HCT116 (cell line): Measurements from ENCODE around the gene ZMYND10. TPM values are rescaled to one million over a fixed set of nuclear protein-coding genes. Genes with fewer than 3 reads are reported as not detected.
"Not testable (repeated sequence)": the region's sequence is repeated elsewhere in the genome, so short reads cannot be mapped to it uniquely, and the experiment has no call there.

ENCODE experiments used
- ATAC-seq: fragments of 200-7000 bp; cut with Tn5 transposase; 2 replicates; pipeline ENCODE4 v1.9.1; 2020; ENCODE audit warnings: mild to moderate bottlenecking, moderate library complexity
- BruUV-seq: library from RNA; stranded (reverse); fragments of 400-500 nt; replicated peaks from 2 replicates; lab custom pipeline; 2021; lab: Mats Ljungman, UMichigan
- CTCF ChIA-PET: fragments of 300-600 bp; sonication (Branson Sonifier 250); formaldehyde crosslinking; loops from one replicate; lab custom pipeline; 2021; ENCODE audit warnings: antibody characterized with exemption; lab: Charles Lee
- POLR2A ChIA-PET: fragments of 300-600, 350-600 bp; sonication (Branson Sonifier 250); formaldehyde crosslinking; loops from one replicate; lab custom pipeline; 2021; ENCODE audit warnings: antibody characterized with exemption; lab: Charles Lee
- RAD21 ChIA-PET, 2 experiments: fragments of 300-600 bp; sonication (Branson Sonifier 250); formaldehyde crosslinking; loops; one replicate each; lab custom pipeline; 2023; ENCODE audit warnings: low total read pairs in 2 of 2; ENCODE audit not compliant: uncharacterized antibody in 2 of 2, unreplicated experiment in 2 of 2, low non-redundant PET in 1 of 2; lab: Charles Lee
- DNase-seq: peaks from one replicate; pipeline ENCODE4 v3.0.0-alpha.2; 2010; ENCODE audit warnings: low read depth, low spot score
- H2AFZ ChIP-seq: fragments of 200-600 bp; shearing (Covaris generic), sonication (generic); 2 replicates; pipeline ENCODE4 v1.6.1; 2017; ENCODE audit warnings: low read depth, mixed run types, mixed read lengths, antibody characterized with exemption, low read length; ENCODE audit not compliant: poor library complexity, severe bottlenecking
- H3K27ac ChIP-seq: 2 replicates; pipeline ENCODE4 v1.5.1; 2012; ENCODE audit warnings: low read depth, low read length
- H3K27me3 ChIP-seq: fragments of 200-600 bp; sonication (generic); 2 replicates; pipeline ENCODE4 v1.6.1; 2016; ENCODE audit warnings: mixed run types, low read length, mixed read lengths; ENCODE audit not compliant: insufficient read depth
- H3K36me3 ChIP-seq, 2 experiments: fragments of 200-500 bp in 1 of 2; fragments of 200-600 bp in 1 of 2; sonication (Bioruptor generic) in 1 of 2; sonication (generic) in 1 of 2; 2 replicates each; pipeline versions ENCODE4 v1.5.1 to v1.6.1; 2014 to 2016; ENCODE audit warnings: low read length in 2 of 2, inconsistent platforms in 1 of 2, mixed read lengths in 1 of 2, mixed run types in 1 of 2; ENCODE audit not compliant: insufficient read depth in 2 of 2, control insufficient read depth in 1 of 2
- H3K4me1 ChIP-seq, 2 experiments: fragments of 200-600 bp in 1 of 2; sonication (generic) in 1 of 2; 2 replicates each; pipeline versions ENCODE4 v1.5.1 to v1.6.1; 2012 to 2017; ENCODE audit warnings: low read length in 2 of 2, inconsistent platforms in 1 of 2, mild to moderate bottlenecking in 1 of 2, mixed read lengths in 1 of 2, mixed run types in 1 of 2, moderate library complexity in 1 of 2; ENCODE audit not compliant: insufficient read depth in 2 of 2, control insufficient read depth in 1 of 2
- H3K4me2 ChIP-seq: fragments of 200-600 bp; sonication (generic); 2 replicates; pipeline ENCODE4 v1.6.1; 2017; ENCODE audit warnings: mixed run types, low read length, mixed read lengths
- H3K4me3 ChIP-seq, 2 experiments: fragments of 200-600 bp in 1 of 2; sonication (generic) in 1 of 2; replicated peaks in 1 of 2; 2 replicates each; pipeline ENCODE4 v1.5.1; 2011 to 2016; ENCODE audit warnings: low read length in 2 of 2, control low read depth in 1 of 2, low read depth in 1 of 2, mild to moderate bottlenecking in 1 of 2, mixed read lengths in 1 of 2, mixed run types in 1 of 2
- H3K79me2 ChIP-seq: fragments of 200-600 bp; sonication (generic); 2 replicates; pipeline ENCODE4 v1.6.1; 2017; ENCODE audit warnings: mild to moderate bottlenecking, mixed run types, low read length, moderate library complexity, mixed read lengths; ENCODE audit not compliant: insufficient read depth
- H3K9ac ChIP-seq: fragments of 200-600 bp; sonication (generic); 2 replicates; pipeline ENCODE4 v1.6.1; 2016; ENCODE audit warnings: low read length, mixed read lengths
- H3K9me2 ChIP-seq: fragments of 200-600 bp; sonication (generic), shearing (Covaris generic); 2 replicates; pipeline ENCODE4 v1.6.1; 2017; ENCODE audit warnings: mixed run types, mild to moderate bottlenecking, moderate library complexity; ENCODE audit not compliant: insufficient read depth
- H3K9me3 ChIP-seq, 2 experiments: fragments of 200-500 bp in 1 of 2; fragments of 200-600 bp in 1 of 2; sonication (Bioruptor generic) in 1 of 2; sonication (generic) in 1 of 2; 2 replicates each; pipeline ENCODE4 v1.6.1; 2014 to 2017; ENCODE audit warnings: low read length in 2 of 2, mixed read lengths in 2 of 2, inconsistent platforms in 1 of 2, low read depth in 1 of 2, mild to moderate bottlenecking in 1 of 2, mixed run types in 1 of 2, moderate library complexity in 1 of 2; ENCODE audit not compliant: control insufficient read depth in 1 of 2, insufficient read depth in 1 of 2
- H4K20me1 ChIP-seq: fragments of 200-600 bp; sonication (generic), shearing (Covaris generic); 2 replicates; pipeline ENCODE4 v1.6.1; 2017; ENCODE audit warnings: mixed run types, mild to moderate bottlenecking, moderate library complexity; ENCODE audit not compliant: insufficient read depth
- CBX3 ChIP-seq: IDR thresholded peaks from 2 replicates; pipeline ENCODE4 v1.6.1; 2012; ENCODE audit warnings: low read depth
- RAD21 ChIP-seq: IDR thresholded peaks from 2 replicates; pipeline ENCODE4 v1.6.1; 2012; ENCODE audit warnings: low read depth, mild to moderate bottlenecking
- SIN3A ChIP-seq: IDR thresholded peaks from 2 replicates; pipeline ENCODE4 v1.6.1; 2012; ENCODE audit warnings: low read depth
- SRF ChIP-seq: IDR thresholded peaks from 2 replicates; pipeline ENCODE4 v1.6.1; 2012; ENCODE audit warnings: low read depth
- intact Hi-C: fragments of 100-400 bp; cut with micrococcal nuclease; formaldehyde crosslinking; loops from 2 replicates; pipeline ENCODE4 v1.10.0; 2022
- total RNA-seq: library from RNA; stranded (reverse); gene quantifications from one replicate; pipeline ENCODE4 v1.2.1, GENCODE V29; 2021; ENCODE audit not compliant: unreplicated experiment
- TF ChIP-seq, protein P1 (sequence below), 3 experiments: fragments of 200-600 bp in 1 of 3; sonication (generic) in 1 of 3; IDR thresholded peaks in 2 of 3; conservative IDR thresholded peaks in 1 of 3; 2 replicates each; pipeline ENCODE4 v1.5.1; 2012 to 2017; ENCODE audit warnings: low read depth in 2 of 3, low read length in 2 of 3, antibody characterized with exemption in 1 of 3, borderline replicate concordance in 1 of 3, control low read depth in 1 of 3, mild to moderate bottlenecking in 1 of 3, mixed read lengths in 1 of 3, mixed run types in 1 of 3, moderate library complexity in 1 of 3; ENCODE audit not compliant: insufficient read depth in 1 of 3

ZMYND10 gene
- total RNA-seq, 1 experiment from 2014 or later, result 3.3 TPM

DNA sequence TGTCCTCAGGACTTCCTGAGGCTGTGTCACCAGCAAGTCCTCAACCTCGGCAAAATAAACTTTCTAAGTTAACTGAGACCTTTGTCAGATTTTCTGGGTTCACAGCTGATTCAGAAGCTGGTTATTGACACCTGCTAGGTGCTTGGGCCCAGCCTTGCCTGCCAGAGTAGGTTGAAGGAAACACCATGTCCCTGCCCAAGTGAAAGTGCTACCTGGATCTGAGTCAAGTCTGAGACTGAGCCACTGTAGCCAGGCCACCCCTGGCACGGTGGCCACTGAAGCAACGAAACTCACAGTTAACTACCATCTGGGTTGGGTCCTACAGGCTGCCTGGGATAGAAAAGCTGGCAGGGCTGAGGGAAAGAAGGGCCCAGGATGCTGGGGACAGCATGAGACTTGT is 31.2 kb downstream of the ZMYND10 start:
- no peak for ATAC-seq
- Histone ChIP-seq H3K4me1 (peaks cover 55 to 74% of the 10 kb centered on the region in 2 experiments), H3K27me3 (no peaks in the 10 kb centered on the region), H3K4me2 (no peak overlapping the region), H3K79me2 (peaks cover 34% of the 10 kb centered on the region), H2AFZ (no peak overlapping the region)
- ChIA-PET RAD21 (no interaction called here), POLR2A (interaction anchor here (1.6 to 1.9 kb wide), 2 partner anchors 11 to 15 kb away, joined by 5 to 8 read pairs; partner anchors contain the start of genes HYAL1, HYAL3 and NAA80)
- TF ChIP-seq SRF (no peak), CBX3 (no peak), SIN3A (no peak), RAD21 (no peak)
- TF ChIP-seq, protein P1, sequence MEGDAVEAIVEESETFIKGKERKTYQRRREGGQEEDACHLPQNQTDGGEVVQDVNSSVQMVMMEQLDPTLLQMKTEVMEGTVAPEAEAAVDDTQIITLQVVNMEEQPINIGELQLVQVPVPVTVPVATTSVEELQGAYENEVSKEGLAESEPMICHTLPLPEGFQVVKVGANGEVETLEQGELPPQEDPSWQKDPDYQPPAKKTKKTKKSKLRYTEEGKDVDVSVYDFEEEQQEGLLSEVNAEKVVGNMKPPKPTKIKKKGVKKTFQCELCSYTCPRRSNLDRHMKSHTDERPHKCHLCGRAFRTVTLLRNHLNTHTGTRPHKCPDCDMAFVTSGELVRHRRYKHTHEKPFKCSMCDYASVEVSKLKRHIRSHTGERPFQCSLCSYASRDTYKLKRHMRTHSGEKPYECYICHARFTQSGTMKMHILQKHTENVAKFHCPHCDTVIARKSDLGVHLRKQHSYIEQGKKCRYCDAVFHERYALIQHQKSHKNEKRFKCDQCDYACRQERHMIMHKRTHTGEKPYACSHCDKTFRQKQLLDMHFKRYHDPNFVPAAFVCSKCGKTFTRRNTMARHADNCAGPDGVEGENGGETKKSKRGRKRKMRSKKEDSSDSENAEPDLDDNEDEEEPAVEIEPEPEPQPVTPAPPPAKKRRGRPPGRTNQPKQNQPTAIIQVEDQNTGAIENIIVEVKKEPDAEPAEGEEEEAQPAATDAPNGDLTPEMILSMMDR (IDR thresholded peaks at IDR 0.05 in 2 of 3, conservative IDR thresholded peaks at IDR 0.05 in 1 of 3; ENCODE audit: borderline replicate concordance in 1 of 3, insufficient read depth in 1 of 3, low read depth in 2 of 3, low read length in 2 of 3), result no peak
- TF ChIP-seq, all 23 proteins: peak for 0
- intact Hi-C loops, result no loop called here
- no TSS peak for BruUV-seq
- Histone ChIP-seq H3K36me3 (peaks cover 1 to 16% of the 10 kb centered on the region in 2 experiments; a peak in 1 of 4 replicates), H3K9me2 (no peaks in the 10 kb centered on the region), H3K4me3 (no peak overlapping the region), H3K9ac (no peak overlapping the region), H3K9me3 (no peaks in the 10 kb centered on the region), H3K27ac (no peak overlapping the region; the same call in 1 of the 2 replicates), H4K20me1 (no peaks in the 10 kb centered on the region)
- CTCF ChIA-PET, result interaction anchor here (1.0 kb wide), 1 partner anchor 10 kb away, joined by 3 read pairs; no protein-coding TSS in a partner anchor
- no peak for DNase-seq

DNA sequence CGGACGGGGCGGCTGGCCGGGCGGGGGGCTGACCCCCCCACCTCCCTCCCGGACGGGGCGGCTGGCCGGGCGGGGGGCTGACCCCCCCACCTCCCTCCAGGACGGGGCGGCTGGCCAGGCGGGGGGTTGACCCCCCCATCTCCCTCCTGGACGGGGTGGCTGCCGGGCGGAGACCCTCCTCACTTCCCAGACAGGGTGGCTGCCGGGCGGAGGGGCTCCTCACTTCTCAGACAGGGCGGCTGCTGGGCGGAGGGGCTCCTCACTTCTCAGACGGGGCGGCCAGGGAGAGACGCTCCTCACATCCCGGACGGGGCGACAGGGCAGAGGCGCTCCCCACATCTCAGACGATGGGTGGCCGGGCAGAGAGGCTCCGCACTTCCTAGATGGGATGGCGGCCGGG is 33.5 kb downstream of the ZMYND10 start:
- intact Hi-C loops, ATAC-seq, H4K20me1 ChIP-seq, CTCF ChIA-PET, POLR2A ChIA-PET, H3K9me2 ChIP-seq, H3K36me3 ChIP-seq, H3K4me3 ChIP-seq, BruUV-seq, H3K9me3 ChIP-seq, RAD21 ChIA-PET, H3K27me3 ChIP-seq, H3K9ac ChIP-seq, H2AFZ ChIP-seq, H3K27ac ChIP-seq, H3K4me2 ChIP-seq, DNase-seq: not testable (repeated sequence)
- Histone ChIP-seq H3K79me2 (peaks cover 16% of the 10 kb centered on the region; the same call in 1 of the 2 replicates), H3K4me1 (peaks cover 33 to 57% of the 10 kb centered on the region in 2 experiments)
